HG02571 (cell line): ENCODE measurements around the gene ANKRD12.
"Not testable (repeated sequence)": the region's sequence is repeated elsewhere in the genome, so short reads cannot be mapped to it uniquely, and the experiment has no call there.

Source experiments
- ATAC-seq: cut with Tn5 transposase; IDR thresholded peaks from one replicate; pipeline ENCODE4 v1.9.1; 2021; ENCODE audit warnings: mild to moderate bottlenecking, moderate library complexity; ENCODE audit not compliant: unreplicated experiment

ANKRD12 gene

GRCh38 chr18:9136315-9137155 lies at the start of gene ANKRD12:
TSS of gene ANKRD12 (plus strand) at chr18:9136781. CDS start at chr18:9182433, 45,652 bp downstream.
- peak; percentile 72 for ATAC-seq

GRCh38 chr18:9087144-9087543 lies 49.4 kb upstream of the ANKRD12 start:
- no peak for ATAC-seq

- no peak for ATAC-seq
Observed at GRCh38 chr18:9088252-9088651, 48.3 kb upstream of the ANKRD12 start.

DNA sequence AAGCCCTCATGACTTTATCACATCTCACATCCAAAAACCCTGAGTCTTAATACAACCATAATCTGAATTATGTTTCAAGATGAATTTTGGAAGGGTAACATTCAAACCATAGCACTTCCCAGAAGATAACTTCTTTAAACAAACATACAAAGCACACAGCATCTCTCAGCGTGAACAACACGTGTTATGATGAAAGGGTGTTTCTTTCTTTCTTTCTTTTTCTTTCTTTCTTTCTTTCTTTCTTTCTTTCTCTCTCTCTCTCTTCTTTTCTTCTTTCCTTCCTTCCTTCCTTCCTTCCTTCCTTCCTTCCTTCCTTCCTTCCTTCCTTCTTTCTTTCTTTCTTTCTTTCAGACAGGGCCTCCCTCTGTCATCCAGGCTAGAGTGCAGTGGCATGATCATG lies 47.9 kb upstream of the ANKRD12 start:
- not testable (repeated sequence) for ATAC-seq

DNA sequence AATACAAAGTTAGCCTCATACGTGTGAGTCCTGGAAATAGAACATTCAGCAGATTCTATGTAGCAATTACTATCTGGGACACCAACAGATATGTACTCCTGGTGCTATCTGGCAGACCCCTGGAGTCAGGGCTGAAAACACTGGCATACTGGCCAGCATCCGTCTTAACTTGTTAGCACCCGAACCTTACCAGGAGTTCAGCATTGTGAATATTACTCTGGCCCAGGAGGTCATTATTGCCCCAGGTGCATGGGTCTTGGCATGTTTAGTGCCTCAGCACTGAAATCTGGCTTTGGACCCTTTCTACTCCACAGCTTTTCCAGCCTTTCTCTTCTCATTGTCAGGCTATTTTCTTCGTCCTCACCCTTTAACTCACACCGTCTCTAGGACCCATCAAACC lies 46.0 kb upstream of the ANKRD12 start:
- no peak for ATAC-seq

DNA sequence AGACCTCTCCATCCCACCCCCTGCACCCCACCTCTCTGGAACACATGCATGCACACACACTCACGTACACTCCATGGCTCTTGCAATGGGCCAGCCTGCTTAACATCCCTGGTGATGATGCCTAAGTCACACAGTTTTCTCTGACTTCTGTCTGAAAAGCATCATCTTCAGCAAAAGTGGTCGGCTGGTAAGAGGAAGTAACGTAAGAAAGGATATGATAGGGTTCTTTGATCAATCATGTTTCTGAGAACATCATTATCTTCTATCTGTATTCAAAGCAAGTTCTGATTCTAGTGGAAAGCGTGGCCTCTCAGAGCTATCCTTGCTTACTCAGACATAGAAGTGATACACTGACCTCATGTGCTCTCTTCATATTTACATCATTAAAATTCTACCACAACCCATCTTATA lies 45.5 kb upstream of the ANKRD12 start:
- ATAC-seq, result no peak

DNA sequence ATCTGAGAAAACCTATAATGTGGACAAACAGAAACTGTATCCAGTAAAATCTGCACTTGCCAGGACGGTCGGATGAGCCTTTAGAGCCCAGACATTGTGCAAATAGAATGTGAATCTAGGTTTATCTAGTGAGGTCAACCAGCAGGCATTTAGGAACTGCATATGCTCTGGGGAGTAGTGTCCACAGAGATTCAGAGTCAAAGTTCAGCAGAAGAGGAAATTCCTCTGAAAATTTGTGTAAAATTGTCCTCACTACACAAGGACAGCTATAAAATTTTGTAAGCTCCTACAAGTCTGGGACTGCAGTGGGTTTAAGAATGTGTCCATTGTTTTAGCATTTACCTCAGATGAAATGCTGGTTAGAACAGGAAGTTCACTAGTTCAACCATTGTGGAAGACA lies 43.9 kb upstream of the ANKRD12 start:
- no peak for ATAC-seq

DNA sequence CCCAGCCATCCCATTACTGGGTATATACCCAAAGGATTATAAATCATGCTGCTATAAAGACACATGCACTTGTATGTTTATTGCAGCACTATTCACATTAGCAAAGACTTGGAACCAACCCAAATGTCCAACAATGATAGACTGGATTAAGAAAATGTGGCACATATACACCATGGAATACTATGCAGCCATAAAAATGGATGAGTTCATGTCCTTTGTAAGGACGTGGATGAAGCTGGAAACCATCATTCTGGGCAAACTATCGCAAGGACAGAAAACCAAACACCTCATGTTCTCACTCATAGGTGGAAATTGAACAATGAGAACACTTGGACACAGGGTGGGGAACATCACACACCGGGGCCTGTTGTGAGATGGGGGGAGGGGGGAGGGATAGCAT lies 43.5 kb upstream of the ANKRD12 start:
- ATAC-seq, result not testable (repeated sequence)

GRCh38 chr18:9094307-9095226 lies 42.0 kb upstream of the ANKRD12 start:
- ATAC-seq, result no peak

- peak; percentile 86 for ATAC-seq
Observed at GRCh38 chr18:9095297-9096006, 41.1 kb upstream of the ANKRD12 start.

DNA sequence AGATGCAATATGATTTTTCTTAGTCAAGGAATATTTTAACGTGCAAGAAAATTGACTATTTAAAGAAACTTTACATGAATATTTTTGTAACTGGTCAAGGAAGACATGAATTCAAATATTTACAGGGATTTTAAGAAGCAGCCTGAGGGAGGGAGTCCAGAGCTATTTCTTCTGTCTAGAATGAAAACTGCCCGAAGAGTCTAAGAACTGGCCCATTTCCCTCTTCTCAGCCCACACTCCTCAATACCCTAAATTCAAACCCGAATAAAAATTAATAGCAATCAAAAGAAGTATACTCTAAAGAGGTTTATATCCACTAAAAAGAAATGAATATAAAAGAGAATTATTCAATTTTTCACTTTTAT lies 40.6 kb upstream of the ANKRD12 start:
- ATAC-seq, result no peak

DNA sequence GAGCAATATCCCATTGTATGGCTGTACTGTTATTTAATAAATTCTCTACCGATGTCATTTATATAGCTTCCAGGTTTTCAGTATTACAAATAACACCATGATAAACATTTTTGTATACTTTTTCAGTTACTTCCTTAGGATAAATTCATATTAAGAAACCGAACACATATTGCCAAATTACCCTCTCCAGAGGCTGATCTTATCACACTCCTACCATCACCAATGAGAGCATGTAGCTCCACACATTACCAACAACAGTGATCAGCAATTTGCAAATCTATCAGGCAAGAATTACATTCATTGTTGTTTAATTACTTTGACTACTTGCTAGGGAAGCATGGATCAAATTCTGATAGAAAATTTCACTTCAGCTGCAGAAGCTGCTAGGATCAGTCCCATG lies 39.9 kb upstream of the ANKRD12 start:
- no peak for ATAC-seq

DNA sequence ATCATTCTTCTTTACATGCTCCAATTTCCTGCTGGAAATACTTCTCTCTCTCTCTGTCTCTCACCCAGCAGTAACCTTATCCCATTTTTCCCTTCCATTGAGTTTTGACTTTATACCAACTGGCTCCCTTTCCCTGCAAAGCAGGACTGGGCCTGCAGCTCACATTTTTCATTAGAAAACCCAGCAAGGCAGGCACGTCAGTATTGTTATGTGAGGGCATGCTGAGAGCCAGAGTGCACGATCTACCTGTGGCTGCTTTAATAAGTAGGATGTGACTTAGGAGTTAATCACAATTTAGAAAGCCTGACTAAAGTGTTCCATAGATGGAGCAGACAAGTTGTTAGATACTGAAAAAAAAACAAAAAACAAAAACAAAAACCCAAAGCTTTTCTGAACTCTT lies 39.2 kb upstream of the ANKRD12 start:
- no peak for ATAC-seq

DNA sequence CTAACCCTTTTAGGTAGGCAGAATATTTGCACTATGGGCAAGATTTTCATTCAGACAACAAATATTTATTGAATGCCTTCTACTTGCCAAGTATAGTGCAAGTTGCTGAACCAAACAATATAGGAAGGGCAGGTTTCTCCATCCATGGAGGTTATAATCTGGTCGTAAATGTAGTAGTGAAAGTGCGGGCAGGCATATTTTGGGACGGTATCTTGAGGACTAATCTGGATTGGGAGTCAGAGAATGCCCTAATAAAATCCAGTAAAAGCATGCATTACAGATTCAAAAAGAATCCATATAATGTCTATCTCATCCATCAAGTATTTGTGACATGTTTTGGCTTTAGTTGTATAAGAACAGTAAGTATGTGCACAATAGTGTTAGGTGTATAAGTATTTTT lies 35.8 kb upstream of the ANKRD12 start:
- no peak for ATAC-seq

DNA sequence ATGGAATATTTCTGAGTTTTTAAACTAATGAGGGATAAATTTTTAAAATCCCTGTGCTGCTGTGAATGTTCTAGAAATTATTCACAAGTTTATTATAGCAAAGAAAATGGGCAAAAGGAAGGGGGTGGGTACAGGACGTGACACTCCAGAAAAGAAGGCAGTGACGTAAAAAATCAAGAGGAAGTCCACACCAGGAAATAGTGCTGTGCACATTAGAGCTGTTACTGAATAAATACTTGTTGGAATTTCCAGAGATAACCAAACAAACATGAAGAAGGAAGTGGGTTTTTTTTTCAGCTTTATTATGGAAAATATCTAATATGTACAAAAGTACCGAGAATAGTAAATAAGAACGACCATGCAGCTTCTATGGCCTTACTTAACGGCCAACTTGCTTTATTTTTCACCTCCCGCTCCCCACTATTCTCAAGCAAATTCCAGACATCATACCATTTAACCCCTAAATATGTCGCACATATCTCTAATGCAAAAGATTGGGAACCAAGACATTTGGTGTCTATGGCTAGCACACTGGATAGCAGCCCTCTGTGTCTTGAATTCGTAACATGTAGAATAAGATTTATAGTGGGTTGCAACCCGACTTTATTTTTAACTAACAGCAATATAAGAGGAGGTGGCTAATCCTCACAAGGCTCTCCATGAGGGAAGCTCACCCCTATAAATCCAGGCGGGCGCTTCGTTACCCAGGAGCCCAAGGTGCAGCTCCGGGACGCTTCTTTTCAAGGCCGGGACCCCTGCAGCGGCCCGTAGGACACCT lies 34.7 kb upstream of the ANKRD12 start:
- ATAC-seq, result peak; percentile 5

GRCh38 chr18:9102508-9103375 lies 33.8 kb upstream of the ANKRD12 start, which contains the start of gene NDUFV2:
TSS of gene NDUFV2 (plus strand) at chr18:9102699. CDS start at chr18:9102744, 45 bp downstream.
- ATAC-seq, result peak; percentile 89

GRCh38 chr18:9103376-9103873 lies 33.2 kb upstream of the ANKRD12 start:
- ATAC-seq, result no peak

DNA sequence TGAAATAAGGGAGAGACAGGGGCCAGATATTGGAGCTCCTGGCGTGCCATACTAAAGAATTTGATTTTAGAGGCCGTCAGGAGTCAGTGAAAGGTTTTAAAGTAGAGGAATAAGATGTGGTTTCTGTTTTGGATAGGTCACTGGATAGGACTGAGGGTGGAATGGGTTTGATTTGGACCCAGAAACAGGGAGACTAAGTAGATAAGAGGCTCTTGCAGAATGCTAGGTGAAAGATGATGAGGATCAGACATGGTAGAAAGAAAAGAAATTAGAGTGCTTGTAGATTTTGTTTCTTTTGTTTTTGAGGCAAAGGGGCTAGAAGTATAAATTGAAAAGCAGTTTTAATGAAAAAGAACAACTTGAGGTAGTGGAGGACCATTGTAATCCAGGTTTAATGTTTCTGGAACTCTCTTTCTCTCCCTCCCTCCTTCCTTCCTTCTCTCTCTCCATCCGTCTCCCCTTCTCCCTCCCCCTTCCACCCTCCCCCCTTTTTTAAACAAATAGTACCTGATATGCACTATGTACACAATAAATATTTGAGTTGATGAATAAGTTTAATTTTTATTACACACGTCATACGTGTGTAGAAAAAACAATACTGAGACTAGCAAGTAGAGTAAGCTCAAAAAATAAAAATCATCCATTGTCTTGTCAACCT lies 32.2 kb upstream of the ANKRD12 start:
- no peak for ATAC-seq

GRCh38 chr18:9105420-9105819 lies 31.2 kb upstream of the ANKRD12 start:
- no peak for ATAC-seq
